ENCODE data around the gene LARP1B. TPM values are rescaled to one million over a fixed set of nuclear protein-coding genes. Genes with fewer than 3 reads are reported as not detected.

Gene LARP1B
- total RNA-seq, 4 donors from 2014 or later, result 22.0 to 37.0 (median 25.6) TPM

GRCh38 chr4:128163177-128164117 lies 102.3 kb downstream of the LARP1B start:
- ATAC-seq (ENCODE audit: low FRiP score) (no peak), DNase-seq (ENCODE audit: low spot score) (no peak)
- TF ChIP-seq CTCF (IDR thresholded peaks at IDR 0.05), result no peak

- ATAC-seq (ENCODE audit: low FRiP score), result no peak
Observed at GRCh38 chr4:128166982-128167381, 105.9 kb downstream of the LARP1B start.

GRCh38 chr4:128168701-128169100 lies 107.6 kb downstream of the LARP1B start:
- DNase-seq (ENCODE audit: low spot score) (no peak), ATAC-seq (ENCODE audit: low FRiP score) (no peak)
- TF ChIP-seq CTCF (IDR thresholded peaks at IDR 0.05), result no peak

More at GRCh38 chr4:128166982-128167381, 105.9 kb downstream of the LARP1B start:
- TF ChIP-seq CTCF (IDR thresholded peaks at IDR 0.05), result no peak
- no peak for DNase-seq (ENCODE audit: low spot score)

- DNase-seq (ENCODE audit: low spot score) (no peak), ATAC-seq (ENCODE audit: low FRiP score) (no peak)
- no peak for TF ChIP-seq CTCF (IDR thresholded peaks at IDR 0.05)
Observed at GRCh38 chr4:128169245-128169644, 108.1 kb downstream of the LARP1B start.

- ATAC-seq (ENCODE audit: low FRiP score), result no peak
Observed at GRCh38 chr4:128176643-128177042, 115.5 kb downstream of the LARP1B start.

GRCh38 chr4:128177498-128177897 lies 116.4 kb downstream of the LARP1B start:
- no peak for DNase-seq (ENCODE audit: low spot score)
- no peak for ATAC-seq (ENCODE audit: low FRiP score)
- no peak for TF ChIP-seq CTCF (IDR thresholded peaks at IDR 0.05)

More at GRCh38 chr4:128176643-128177042, 115.5 kb downstream of the LARP1B start:
- DNase-seq (ENCODE audit: low spot score), result no peak
- no peak for TF ChIP-seq CTCF (IDR thresholded peaks at IDR 0.05)

GRCh38 chr4:128186623-128187022 lies 125.5 kb downstream of the LARP1B start:
- TF ChIP-seq CTCF (IDR thresholded peaks at IDR 0.05), result no peak

More at GRCh38 chr4:128186623-128187022, 125.5 kb downstream of the LARP1B start:
- DNase-seq (ENCODE audit: low spot score) (no peak), ATAC-seq (ENCODE audit: low FRiP score) (no peak)

Data from omental fat pad (tissue), 4 donors.